ENCODE data around the gene NBR1. TPM values are rescaled to one million over a fixed set of nuclear protein-coding genes. Genes with fewer than 3 reads are reported as not detected.
A peak's percentile ranks its signal among the peaks of the same experiment; 100 is the strongest.
"Not testable (repeated sequence)": the region's sequence is repeated elsewhere in the genome, so short reads cannot be mapped to it uniquely, and the experiment has no call there.

Gene NBR1
- total and polyA plus RNA-seq, 12 donors = 28.5 to 120 (median 103) TPM

DNA sequence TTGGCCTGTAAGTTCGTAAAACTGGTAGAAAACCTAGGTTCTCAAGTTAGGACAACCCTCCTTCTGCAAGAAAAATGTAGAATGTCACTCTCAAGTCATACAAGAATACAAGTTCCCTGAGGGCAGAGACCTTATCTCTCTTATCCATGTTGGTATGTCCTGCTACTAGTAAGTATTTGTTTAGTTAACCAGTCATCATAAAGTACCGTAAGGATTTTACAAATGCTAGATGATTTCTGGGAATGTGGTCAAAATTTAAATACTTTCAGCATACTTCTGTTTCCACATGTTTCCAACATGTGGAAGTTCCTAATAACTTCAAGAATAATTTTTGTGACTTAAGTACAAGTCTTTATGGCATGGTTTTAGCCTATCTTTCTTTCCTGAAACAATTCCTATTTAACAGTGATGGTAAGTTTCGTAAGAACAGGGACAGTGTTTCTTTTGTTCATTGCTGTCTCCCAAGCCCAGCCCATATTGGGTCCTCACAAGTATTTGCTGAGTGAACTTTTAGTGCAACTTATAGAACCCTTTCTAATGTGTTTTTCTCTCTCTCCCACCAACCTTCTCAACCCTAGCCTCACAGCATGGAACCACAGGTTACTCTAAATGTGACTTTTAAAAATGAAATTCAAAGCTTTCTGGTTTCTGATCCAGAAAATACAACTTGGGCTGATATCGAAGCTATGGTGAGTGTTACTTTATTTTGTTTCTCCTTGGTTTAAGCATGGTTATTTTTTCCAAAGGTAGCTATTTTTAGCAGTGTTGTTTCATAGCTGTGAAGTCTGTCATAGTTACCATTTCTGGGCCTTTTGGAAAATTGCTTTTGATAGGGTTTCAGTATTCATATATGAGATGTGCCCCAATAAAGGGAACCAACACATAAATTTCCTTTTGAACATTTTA, 4.5 kb downstream of the NBR1 start:
- TF ChIP-seq, protein P1, sequence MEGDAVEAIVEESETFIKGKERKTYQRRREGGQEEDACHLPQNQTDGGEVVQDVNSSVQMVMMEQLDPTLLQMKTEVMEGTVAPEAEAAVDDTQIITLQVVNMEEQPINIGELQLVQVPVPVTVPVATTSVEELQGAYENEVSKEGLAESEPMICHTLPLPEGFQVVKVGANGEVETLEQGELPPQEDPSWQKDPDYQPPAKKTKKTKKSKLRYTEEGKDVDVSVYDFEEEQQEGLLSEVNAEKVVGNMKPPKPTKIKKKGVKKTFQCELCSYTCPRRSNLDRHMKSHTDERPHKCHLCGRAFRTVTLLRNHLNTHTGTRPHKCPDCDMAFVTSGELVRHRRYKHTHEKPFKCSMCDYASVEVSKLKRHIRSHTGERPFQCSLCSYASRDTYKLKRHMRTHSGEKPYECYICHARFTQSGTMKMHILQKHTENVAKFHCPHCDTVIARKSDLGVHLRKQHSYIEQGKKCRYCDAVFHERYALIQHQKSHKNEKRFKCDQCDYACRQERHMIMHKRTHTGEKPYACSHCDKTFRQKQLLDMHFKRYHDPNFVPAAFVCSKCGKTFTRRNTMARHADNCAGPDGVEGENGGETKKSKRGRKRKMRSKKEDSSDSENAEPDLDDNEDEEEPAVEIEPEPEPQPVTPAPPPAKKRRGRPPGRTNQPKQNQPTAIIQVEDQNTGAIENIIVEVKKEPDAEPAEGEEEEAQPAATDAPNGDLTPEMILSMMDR (IDR thresholded peaks at IDR 0.05) = no peak
- H3K4me3 ChIP-seq = peak overlapping the region in 2 of 10 donors; percentile 2 to 3
- ATAC-seq (no peak), DNase-seq (no peak)
- intact Hi-C loops (cut with DNase I) = loop anchor here in 3 of 10 donors (2.0 to 10.0 kb wide), 3 partner anchors 21 to 151 kb away; partner anchors contain the start of genes RND2 (in 1 of the 3), TMEM106A (in 1 of the 3) and VAT1 (in 1 of the 3)
- H3K27me3 ChIP-seq = no peaks in the 10 kb centered on the region
- 69 to 73% methylated on average over 4 of the region's 4 CpGs for WGBS, 2 donors
- peaks cover 0 to 55% (median 34%) of the 10 kb centered on the region in 9 donors for H3K36me3 ChIP-seq
- H3K4me1 ChIP-seq = peaks cover 5 to 70% (median 52%) of the 10 kb centered on the region in 9 donors
- peak overlapping the region in 8 of 10 donors; percentile 17 to 58 (median 44) for H3K27ac ChIP-seq
- no peaks in the 10 kb centered on the region for H3K9me3 ChIP-seq

- Histone ChIP-seq H3K4me1 (peaks cover 5 to 70% (median 52%) of the 10 kb centered on the region in 9 donors), H3K36me3 (peaks cover 0 to 62% (median 40%) of the 10 kb centered on the region in 9 donors), H3K27me3 (no peaks in the 10 kb centered on the region), H3K27ac (peak overlapping the region in 7 of 10 donors; percentile 24 to 58 (median 45)), H3K9me3 (no peaks in the 10 kb centered on the region), H3K4me3 (peak overlapping the region in 1 of 10 donors; percentile 3)
- TF ChIP-seq, protein P1 (IDR thresholded peaks at IDR 0.05) = no peak
- whole genome bisulfite sequencing, 2 donors = 68 to 81% methylated on average over 2 of the region's 2 CpGs
- DNase-seq (no peak), ATAC-seq (no peak)
- intact Hi-C loops (cut with DNase I) = loop anchor here in 3 of 10 donors (2.0 to 10.0 kb wide), 3 partner anchors 21 to 151 kb away; partner anchors contain the start of genes RND2 (in 1 of the 3), TMEM106A (in 1 of the 3) and VAT1 (in 1 of the 3)
Observed at GRCh38 chr17:43176119-43176570, 5.1 kb downstream of the NBR1 start.

- intact Hi-C loops (cut with DNase I) = no loop called here
- H3K9me3 ChIP-seq = no peaks in the 10 kb centered on the region
- H3K4me1 ChIP-seq = peaks cover 0 to 6% (median 0%) of the 10 kb centered on the region in 9 donors
- DNase-seq (no peak), ATAC-seq (no peak)
- H3K36me3 ChIP-seq = peaks cover 0 to 100% (median 57%) of the 10 kb centered on the region in 9 donors
- no peaks in the 10 kb centered on the region for H3K27me3 ChIP-seq
- no peak overlapping the region for H3K27ac ChIP-seq
- no peak overlapping the region for H3K4me3 ChIP-seq
- WGBS, 2 donors = 93% methylated on average over 3 of the region's 3 CpGs
- TF ChIP-seq, protein P1 (IDR thresholded peaks at IDR 0.05) = no peak
Observed at GRCh38 chr17:43183921-43184320, 12.9 kb downstream of the NBR1 start.

- DNase-seq; H3K4me3 ChIP-seq; intact Hi-C loops (cut with DNase I); H3K27me3 ChIP-seq; H3K4me1 ChIP-seq; H3K9me3 ChIP-seq; ATAC-seq; H3K27ac ChIP-seq: not testable (repeated sequence)
- WGBS, 2 donors = 95 to 96% methylated on average over 5 of the region's 5 CpGs
- H3K36me3 ChIP-seq = peaks cover 3 to 100% (median 61%) of the 10 kb centered on the region in 9 donors
Observed at GRCh38 chr17:43186656-43187055, 15.6 kb downstream of the NBR1 start.

Data from heart right ventricle (tissue), 16 donors.